Stimulated activated CD4-positive, alpha-beta T cell treated with anti-CD3 and anti-CD28 coated beads, Interleukin-1b, Interleukin-23, amount 100 ng/mL, for 1 hour (primary cell): ENCODE data around the gene WLS.

ENCODE experiments used
- DNase-seq, 2 donors: peaks; one replicate each; pipeline ENCODE4 v3.0.0-alpha.2; 2020; ENCODE audit warnings: low read depth in 2 of 2

Gene WLS

GRCh38 chr1:68085752-68086151, 146.6 kb downstream of the WLS start:
- DNase-seq, result no peak

GRCh38 chr1:68083686-68084085, 148.6 kb downstream of the WLS start:
- no peak for DNase-seq

GRCh38 chr1:68081775-68082283, 150.5 kb downstream of the WLS start:
- DNase-seq, result no peak

GRCh38 chr1:68078647-68079046, 153.7 kb downstream of the WLS start:
- no peak for DNase-seq
